HepG2 (cell line): ENCODE data around the gene PTPN14. TPM values are rescaled to one million over a fixed set of nuclear protein-coding genes. Genes with fewer than 3 reads are reported as not detected.

Experiments
- ARID2 ChIP-seq: sonication (generic); formaldehyde crosslinking; IDR thresholded peaks from 2 replicates; pipeline ENCODE4 v1.8.1; 2022; ENCODE audit warnings: mild to moderate bottlenecking, missing genetic modification reagents, borderline replicate concordance
- CBFB ChIP-seq: sonication (generic); formaldehyde crosslinking; IDR thresholded peaks from 2 replicates; pipeline ENCODE4 v1.4.0; 2020; ENCODE audit warnings: missing genetic modification reagents
- CCAR2 ChIP-seq: fragments of 200-400 bp; formaldehyde crosslinking; optimal IDR thresholded peaks from 2 replicates; pipeline ENCODE3; 2018; ENCODE audit warnings: low read depth, mild to moderate bottlenecking, low read length, moderate library complexity
- GTF3A ChIP-seq: sonication (generic); formaldehyde crosslinking; conservative IDR thresholded peaks from 2 replicates; pipeline ENCODE4 v1.4.0; 2020; ENCODE audit warnings: mild to moderate bottlenecking, missing genetic modification reagents
- HDAC2 ChIP-seq: sonication (generic); formaldehyde crosslinking; IDR thresholded peaks from 2 replicates; pipeline ENCODE4 v1.4.0; 2020; ENCODE audit warnings: missing genetic modification reagents
- MAZ ChIP-seq, 2 experiments: sonication (generic) in 1 of 2; formaldehyde crosslinking in 1 of 2; IDR thresholded peaks; 2 replicates each; pipeline versions ENCODE4 v1.5.0 to v1.6.1; 2012 to 2020; ENCODE audit warnings: low read depth in 2 of 2, mild to moderate bottlenecking in 2 of 2, borderline replicate concordance in 1 of 2, improper control_type of control experiment in 1 of 2, low read length in 1 of 2, missing genetic modification reagents in 1 of 2, moderate library complexity in 1 of 2
- MED1 ChIP-seq: sonication (generic); formaldehyde crosslinking; IDR thresholded peaks from 2 replicates; pipeline ENCODE4 v1.4.0; 2020; ENCODE audit warnings: missing genetic modification reagents
- MLLT10 ChIP-seq: sonication (generic); formaldehyde crosslinking; IDR thresholded peaks from 2 replicates; pipeline ENCODE4 v1.4.0; 2020; ENCODE audit warnings: missing genetic modification reagents
- MYNN ChIP-seq: sonication (generic); formaldehyde crosslinking; IDR thresholded peaks from 2 replicates; pipeline ENCODE4 v1.4.0; 2020; ENCODE audit warnings: mild to moderate bottlenecking, low read depth, missing genetic modification reagents
- NPAS2 ChIP-seq: sonication (generic); formaldehyde crosslinking; IDR thresholded peaks from 2 replicates; pipeline ENCODE4 v1.8.0; 2022; ENCODE audit warnings: mild to moderate bottlenecking, missing genetic modification reagents, borderline replicate concordance
- RARA ChIP-seq: IDR thresholded peaks from 2 replicates; pipeline ENCODE4 v1.6.1; 2016; ENCODE audit warnings: missing genetic modification reagents, missing compliant biosample characterization
- RBM22 ChIP-seq: fragments of 200-400 bp; formaldehyde crosslinking; optimal IDR thresholded peaks from 2 replicates; pipeline ENCODE3; 2017; ENCODE audit warnings: mild to moderate bottlenecking, low read length, moderate library complexity
- RORA ChIP-seq: sonication (generic); formaldehyde crosslinking; IDR thresholded peaks from 2 replicates; pipeline ENCODE4 v1.5.0; 2020; ENCODE audit warnings: mild to moderate bottlenecking, missing genetic modification reagents, moderate library complexity
- RXRA ChIP-seq: sonication (generic); formaldehyde crosslinking; IDR thresholded peaks from 2 replicates; pipeline ENCODE4 v1.5.1; 2020; ENCODE audit warnings: missing genetic modification reagents
- SIN3B ChIP-seq: fragments of 150-350 bp; IDR thresholded peaks from 2 replicates; pipeline ENCODE4 v1.6.1; 2014; ENCODE audit warnings: low read length
- SOX5 ChIP-seq: IDR thresholded peaks from 2 replicates; pipeline ENCODE4 v1.6.1; 2016; ENCODE audit warnings: borderline replicate concordance
- SRSF4 ChIP-seq: fragments of 200-400 bp; formaldehyde crosslinking; IDR thresholded peaks from one replicate; pipeline ENCODE4 v1.6.1; 2018; ENCODE audit warnings: mild to moderate bottlenecking, low read depth, low read length, moderate library complexity; ENCODE audit not compliant: poor library complexity, severe bottlenecking
- SSRP1 ChIP-seq: IDR thresholded peaks from 2 replicates; pipeline ENCODE4 v1.6.1; 2016; ENCODE audit warnings: control low read depth
- TAF15 ChIP-seq: fragments of 200-400 bp; formaldehyde crosslinking; IDR thresholded peaks from one replicate; pipeline ENCODE4 v1.6.1; 2018; ENCODE audit warnings: mild to moderate bottlenecking, low read depth, low read length; ENCODE audit not compliant: poor library complexity, severe bottlenecking
- TOE1 ChIP-seq: sonication (generic); formaldehyde crosslinking; IDR thresholded peaks from 2 replicates; pipeline ENCODE4 v1.4.0; 2020; ENCODE audit warnings: mild to moderate bottlenecking, missing genetic modification reagents
- YEATS2 ChIP-seq: sonication (generic); formaldehyde crosslinking; IDR thresholded peaks from 2 replicates; pipeline ENCODE4 v1.4.0; 2020; ENCODE audit warnings: missing genetic modification reagents, borderline replicate concordance
- ZFP41 ChIP-seq: sonication (generic); formaldehyde crosslinking; IDR thresholded peaks from 2 replicates; pipeline ENCODE4 v1.4.0; 2020; ENCODE audit warnings: mild to moderate bottlenecking, missing genetic modification reagents, borderline replicate concordance
- ZFP90 ChIP-seq: sonication (generic); formaldehyde crosslinking; IDR thresholded peaks from 2 replicates; pipeline ENCODE4 v1.8.0; 2022; ENCODE audit warnings: missing genetic modification reagents, mild to moderate bottlenecking, inconsistent platforms, borderline replicate concordance
- ZMYM4 ChIP-seq: sonication (generic); formaldehyde crosslinking; IDR thresholded peaks from 2 replicates; pipeline ENCODE4 v1.8.1; 2023; ENCODE audit warnings: mild to moderate bottlenecking, missing genetic modification reagents
- ZNF468 ChIP-seq: sonication (generic); formaldehyde crosslinking; IDR thresholded peaks from 2 replicates; pipeline ENCODE4 v1.8.0; 2022; ENCODE audit warnings: mild to moderate bottlenecking, moderate library complexity, missing genetic modification reagents
- ZNF552 ChIP-seq: sonication (generic); formaldehyde crosslinking; IDR thresholded peaks from 2 replicates; pipeline ENCODE4 v1.9.0; 2022; ENCODE audit warnings: missing genetic modification reagents, mild to moderate bottlenecking, borderline replicate concordance
- polyA plus RNA-seq, 8 experiments: library from polyadenylated mRNA; depleted of rRNA in 3 of 8; stranded (reverse) in 7 of 8; unstranded in 1 of 8; fragments of >200 nt; fragmentation: Illumina TruSeq in 4 of 8; extraction: Trizol in 4 of 8; gene quantifications; 2 replicates each; pipeline versions ENCODE4 v1.2.1 to v1.2.3, GENCODE V29; 2011 to 2016; ENCODE audit warnings: low read depth in 4 of 8, missing spikeins in 1 of 8, mixed read lengths in 1 of 8; ENCODE audit not compliant: insufficient read depth in 1 of 8
- total RNA-seq, 5 experiments: library from RNA; depleted of rRNA; stranded (reverse); fragments of >200 nt; fragmentation: Illumina TruSeq; extraction: Trizol; gene quantifications; 2 replicates each; pipeline ENCODE4 v1.2.3, GENCODE V29; 2016; ENCODE audit warnings: low read depth in 1 of 5
- TF ChIP-seq, protein P1 (sequence below): sonication (generic); formaldehyde crosslinking; IDR thresholded peaks from 2 replicates; pipeline ENCODE4 v1.8.1; 2022; ENCODE audit warnings: mild to moderate bottlenecking, missing genetic modification reagents
- TF ChIP-seq, protein P2 (sequence below): sonication (generic); formaldehyde crosslinking; IDR thresholded peaks from 2 replicates; pipeline ENCODE4 v1.4.0; 2020; ENCODE audit warnings: low read depth, mild to moderate bottlenecking, missing genetic modification reagents
- TF ChIP-seq, protein P3 (sequence below): sonication (generic); formaldehyde crosslinking; IDR thresholded peaks from 2 replicates; pipeline ENCODE4 v1.4.0; 2020; ENCODE audit warnings: missing genetic modification reagents; ENCODE audit errors: not compliant biosample characterization

PTPN14 gene
- total and polyA plus RNA-seq, 2 of the 13 experiments (the other 11 are each of a cell fraction or from before 2014, with no cell fraction given) = 3.9 to 4.7 TPM

DNA sequence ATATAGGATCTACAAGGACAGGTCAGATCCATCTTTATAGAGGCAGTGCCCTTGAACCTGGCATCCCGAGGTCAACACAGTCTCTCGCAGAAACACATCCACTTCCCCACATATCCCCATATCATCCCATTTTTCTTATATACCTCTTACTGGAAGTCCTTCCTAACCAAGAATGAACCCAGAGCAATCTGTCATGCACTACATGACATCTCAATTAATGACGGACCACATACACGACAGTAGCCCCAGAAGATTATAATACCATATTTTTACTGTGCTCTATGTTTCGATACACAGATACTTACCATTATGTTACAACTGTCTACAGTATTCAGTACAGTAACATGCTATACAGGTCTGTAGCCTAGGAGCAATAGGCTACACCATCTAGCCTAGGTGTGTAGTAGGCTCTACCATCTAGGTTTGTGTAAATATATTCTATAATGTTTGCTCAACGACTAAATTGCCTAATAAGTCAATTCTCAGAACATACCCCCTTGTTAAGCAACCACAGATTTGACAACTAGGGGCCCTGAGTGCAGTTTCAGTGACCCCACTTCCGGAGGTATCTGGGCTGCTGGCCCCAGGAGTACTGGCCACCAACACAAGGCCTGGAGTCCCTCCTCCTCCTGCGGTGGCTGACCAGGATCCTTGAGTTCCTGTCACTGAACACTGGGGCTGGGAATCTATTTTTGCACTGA lies 28.1 kb downstream of the PTPN14 start (continued):
- TF ChIP-seq, protein P1, sequence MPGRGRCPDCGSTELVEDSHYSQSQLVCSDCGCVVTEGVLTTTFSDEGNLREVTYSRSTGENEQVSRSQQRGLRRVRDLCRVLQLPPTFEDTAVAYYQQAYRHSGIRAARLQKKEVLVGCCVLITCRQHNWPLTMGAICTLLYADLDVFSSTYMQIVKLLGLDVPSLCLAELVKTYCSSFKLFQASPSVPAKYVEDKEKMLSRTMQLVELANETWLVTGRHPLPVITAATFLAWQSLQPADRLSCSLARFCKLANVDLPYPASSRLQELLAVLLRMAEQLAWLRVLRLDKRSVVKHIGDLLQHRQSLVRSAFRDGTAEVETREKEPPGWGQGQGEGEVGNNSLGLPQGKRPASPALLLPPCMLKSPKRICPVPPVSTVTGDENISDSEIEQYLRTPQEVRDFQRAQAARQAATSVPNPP (CRISPR knock-in tag) = no peak
- TF ChIP-seq MLLT10 (CRISPR knock-in tag) (no peak), YEATS2 (CRISPR knock-in tag) (no peak), ARID2 (CRISPR knock-in tag) (no peak), HDAC2 (CRISPR knock-in tag) (peak; percentile 71), RBM22 (no peak), CCAR2 (no peak), MYNN (CRISPR knock-in tag) (no peak), RXRA (no peak), ZFP90 (CRISPR knock-in tag) (no peak), SSRP1 (CRISPR knock-in tag) (no peak), SIN3B (no peak), MED1 (no peak), ZNF468 (CRISPR knock-in tag) (no peak), ZFP41 (no peak), ZNF552 (no peak), MAZ (IDR thresholded peaks at IDR 0.05; ENCODE audit: borderline replicate concordance, low read depth, low read length) (no peak), MAZ (CRISPR knock-in tag; IDR thresholded peaks at IDR 0.05; ENCODE audit: low read depth) (0 out of 2 replicates have a peak, but pooled peaks have one; percentile 25), GTF3A (CRISPR knock-in tag) (no peak), SRSF4 (no peak), TOE1 (CRISPR knock-in tag) (no peak), SOX5 (CRISPR knock-in tag) (0 out of 2 replicates have a peak, but pooled peaks have one; percentile 50), ZMYM4 (CRISPR knock-in tag) (0 out of 2 replicates have a peak, but pooled peaks have one; percentile 20), TAF15 (no peak), CBFB (CRISPR knock-in tag) (peak; percentile 97), RORA (no peak), RARA (peak; percentile 53; the same call in 1 of the 2 replicates), NPAS2 (CRISPR knock-in tag) (no peak)
- TF ChIP-seq, protein P2, sequence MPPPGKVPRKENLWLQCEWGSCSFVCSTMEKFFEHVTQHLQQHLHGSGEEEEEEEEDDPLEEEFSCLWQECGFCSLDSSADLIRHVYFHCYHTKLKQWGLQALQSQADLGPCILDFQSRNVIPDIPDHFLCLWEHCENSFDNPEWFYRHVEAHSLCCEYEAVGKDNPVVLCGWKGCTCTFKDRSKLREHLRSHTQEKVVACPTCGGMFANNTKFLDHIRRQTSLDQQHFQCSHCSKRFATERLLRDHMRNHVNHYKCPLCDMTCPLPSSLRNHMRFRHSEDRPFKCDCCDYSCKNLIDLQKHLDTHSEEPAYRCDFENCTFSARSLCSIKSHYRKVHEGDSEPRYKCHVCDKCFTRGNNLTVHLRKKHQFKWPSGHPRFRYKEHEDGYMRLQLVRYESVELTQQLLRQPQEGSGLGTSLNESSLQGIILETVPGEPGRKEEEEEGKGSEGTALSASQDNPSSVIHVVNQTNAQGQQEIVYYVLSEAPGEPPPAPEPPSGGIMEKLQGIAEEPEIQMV (CRISPR knock-in tag) = no peak
- TF ChIP-seq, protein P3, sequence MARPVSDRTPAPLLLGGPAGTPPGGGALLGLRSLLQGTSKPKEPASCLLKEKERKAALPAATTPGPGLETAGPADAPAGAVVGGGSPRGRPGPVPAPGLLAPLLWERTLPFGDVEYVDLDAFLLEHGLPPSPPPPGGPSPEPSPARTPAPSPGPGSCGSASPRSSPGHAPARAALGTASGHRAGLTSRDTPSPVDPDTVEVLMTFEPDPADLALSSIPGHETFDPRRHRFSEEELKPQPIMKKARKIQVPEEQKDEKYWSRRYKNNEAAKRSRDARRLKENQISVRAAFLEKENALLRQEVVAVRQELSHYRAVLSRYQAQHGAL (CRISPR knock-in tag) = no peak
